PC-3 (cell line): ENCODE measurements around the gene ZFYVE9. TPM values are rescaled to one million over a fixed set of nuclear protein-coding genes. Genes with fewer than 3 reads are reported as not detected.

Experiments used
- ATAC-seq: fragments of 200-7000 bp; cut with Tn5 transposase; 2 replicates; pipeline ENCODE4 v1.9.1; 2020; ENCODE audit warnings: mild to moderate bottlenecking, moderate library complexity
- BruUV-seq: library from RNA; stranded (reverse); fragments of 400-500 nt; replicated peaks from 2 replicates; lab custom pipeline; 2021; lab: Mats Ljungman, UMichigan
- CTCF ChIA-PET: fragments of 300-600 bp; sonication (Branson Sonifier 250); formaldehyde crosslinking; loops from one replicate; lab custom pipeline; 2022; ENCODE audit warnings: antibody characterized with exemption; lab: Charles Lee
- POLR2A ChIA-PET: fragments of 300-600 bp; sonication (Branson Sonifier 250); formaldehyde crosslinking; loops from one replicate; lab custom pipeline; 2022; ENCODE audit warnings: antibody characterized with exemption; ENCODE audit not compliant: unreplicated experiment; lab: Charles Lee
- DNase-seq: peaks from one replicate; pipeline ENCODE4 v3.0.0-alpha.2; 2015
- H2AFZ ChIP-seq: fragments of 300-600 bp; sonication (generic); 2 replicates; pipeline ENCODE4 v1.6.0; 2016; ENCODE audit warnings: antibody characterized with exemption, low read length
- H3F3A ChIP-seq: fragments of 300-600 bp; sonication (generic); one replicate; pipeline ENCODE4 v1.6.0; 2017; ENCODE audit warnings: antibody characterized with exemption, low read length, control low read depth, mild to moderate bottlenecking; ENCODE audit not compliant: unreplicated experiment
- H3K27ac ChIP-seq: fragments of 300-600 bp; sonication (generic); 2 replicates; pipeline ENCODE4 v1.5.1; 2016; ENCODE audit warnings: mild to moderate bottlenecking, low read length
- H3K27me3 ChIP-seq: fragments of 300-600 bp; sonication (generic); 2 replicates; pipeline ENCODE4 v1.6.1; 2016; ENCODE audit warnings: low read length, mixed read lengths
- H3K36me3 ChIP-seq: fragments of 300-600 bp; sonication (generic); 2 replicates; pipeline ENCODE4 v1.6.1; 2016; ENCODE audit warnings: low read depth, mixed run types, low read length, mixed read lengths
- H3K4me1 ChIP-seq: fragments of 300-600 bp; sonication (generic); 2 replicates; pipeline ENCODE4 v1.5.1; 2016; ENCODE audit warnings: low read length; ENCODE audit not compliant: insufficient read depth
- H3K4me2 ChIP-seq: fragments of 300-600 bp; sonication (generic); 2 replicates; pipeline ENCODE4 v1.6.0; 2016; ENCODE audit warnings: low read length
- H3K4me3 ChIP-seq: fragments of 300-600 bp; sonication (generic); 2 replicates; pipeline ENCODE4 v1.5.1; 2016; ENCODE audit warnings: mild to moderate bottlenecking, low read length, mixed read lengths
- H3K79me2 ChIP-seq: fragments of 300-600 bp; sonication (generic); 2 replicates; pipeline ENCODE4 v1.6.1; 2017; ENCODE audit warnings: low read length, mixed read lengths
- H3K9ac ChIP-seq: fragments of 300-600 bp; sonication (generic); 2 replicates; pipeline ENCODE4 v1.6.0; 2016; ENCODE audit warnings: mild to moderate bottlenecking, low read length
- H3K9me2 ChIP-seq: fragments of 300-600 bp; sonication (generic); replicated peaks from 2 replicates; pipeline ENCODE4 v1.6.1; 2016; ENCODE audit warnings: mixed run types, low read length, mixed read lengths
- H3K9me3 ChIP-seq: fragments of 300-600 bp; sonication (generic); 2 replicates; pipeline ENCODE4 v1.6.1; 2016; ENCODE audit warnings: low read length, mixed read lengths
- H4K20me1 ChIP-seq: fragments of 300-600 bp; sonication (generic); 2 replicates; pipeline ENCODE4 v1.6.1; 2016; ENCODE audit warnings: low read length, mixed read lengths
- EZH2 ChIP-seq: fragments of 300-600 bp; sonication (generic); IDR thresholded peaks from one replicate; pipeline ENCODE4 v1.6.1; 2017; ENCODE audit warnings: antibody characterized with exemption, mild to moderate bottlenecking, low read length; ENCODE audit not compliant: unreplicated experiment
- EZH2phosphoT487 ChIP-seq: fragments of 300-600 bp; sonication (generic); IDR thresholded peaks from 2 replicates; pipeline ENCODE4 v1.6.1; 2018; ENCODE audit warnings: mild to moderate bottlenecking, antibody characterized with exemption, low read length, borderline replicate concordance
- intact Hi-C: fragments of 100-400 bp; cut with micrococcal nuclease; formaldehyde crosslinking; loops from 2 replicates; pipeline ENCODE4 v1.9.0; 2023
- total RNA-seq: library from RNA; depleted of rRNA; stranded (reverse); fragments of >200 nt; gene quantifications from 2 replicates; pipeline ENCODE4 v1.2.3, GENCODE V29; 2014
- TF ChIP-seq, protein P1 (sequence below): fragments of 300-600 bp; sonication (generic); conservative IDR thresholded peaks from 2 replicates; pipeline ENCODE4 v1.5.1; 2017; ENCODE audit warnings: antibody characterized with exemption, low read depth, mild to moderate bottlenecking, low read length

ZFYVE9 gene
- total RNA-seq, 1 experiment from 2014 or later = 14.2 TPM

DNA sequence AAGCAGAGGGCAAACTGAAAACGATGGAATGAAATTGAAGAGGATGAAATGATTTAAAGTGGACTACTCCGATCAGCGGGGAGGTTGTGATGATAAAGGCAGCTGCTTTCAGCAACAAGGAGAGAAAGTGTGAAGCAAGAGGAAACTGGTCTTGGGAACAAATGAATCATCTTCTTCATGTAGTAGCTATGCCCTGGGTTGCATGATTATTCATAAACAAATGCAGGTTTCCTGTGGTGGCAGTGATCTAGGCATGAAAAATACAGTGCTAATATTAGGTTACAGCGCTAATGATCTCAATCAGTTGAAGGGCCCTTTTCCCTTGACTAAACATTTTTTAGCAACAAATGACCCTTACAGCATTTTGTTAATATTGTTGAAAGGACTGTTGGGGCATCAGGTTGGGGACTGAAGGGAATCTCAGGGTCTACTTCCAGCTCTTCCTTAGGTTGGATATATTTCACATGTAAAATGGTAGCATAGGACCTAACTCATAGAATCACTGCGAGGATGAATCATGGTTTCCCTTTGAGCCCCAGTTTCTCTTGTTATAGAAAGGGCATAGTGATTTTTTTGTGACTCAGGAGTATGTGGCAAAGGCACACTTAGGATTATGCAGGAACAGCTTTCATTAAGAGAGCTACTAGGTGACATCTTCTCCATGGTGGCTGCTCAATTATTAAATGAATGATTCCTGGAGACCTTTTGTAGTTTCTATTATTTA is 1.9 kb upstream of the ZFYVE9 start:
- H3K27ac ChIP-seq = peak overlapping the region; percentile 54
- H3K9me2 ChIP-seq = no peaks in the 10 kb centered on the region
- POLR2A ChIA-PET = no interaction called here
- no peaks in the 10 kb centered on the region for H3K27me3 ChIP-seq
- intact Hi-C loops = loop anchor here (5.0 kb wide), 2 partner anchors 97 to 227 kb away; partner anchors contain the start of gene CC2D1B
- H3K9ac ChIP-seq = no peak overlapping the region
- H3F3A ChIP-seq = no peaks in the 10 kb centered on the region
- peaks cover 27% of the 10 kb centered on the region for H3K79me2 ChIP-seq
- H2AFZ ChIP-seq = peak overlapping the region; percentile 44
- ATAC-seq = peak; percentile 12; the same call in 1 of the 2 replicates
- H3K36me3 ChIP-seq = no peaks in the 10 kb centered on the region
- peak; percentile 68 for DNase-seq
- peaks cover 30% of the 10 kb centered on the region for H3K4me1 ChIP-seq
- BruUV-seq = no TSS peak
- CTCF ChIA-PET = interaction anchor here (1.0 kb wide), 1 partner anchor 209 kb away, joined by 3 read pairs; no protein-coding TSS in a partner anchor
- TF ChIP-seq EZH2phosphoT487 (no peak), EZH2 (no peak)
- TF ChIP-seq, protein P1, sequence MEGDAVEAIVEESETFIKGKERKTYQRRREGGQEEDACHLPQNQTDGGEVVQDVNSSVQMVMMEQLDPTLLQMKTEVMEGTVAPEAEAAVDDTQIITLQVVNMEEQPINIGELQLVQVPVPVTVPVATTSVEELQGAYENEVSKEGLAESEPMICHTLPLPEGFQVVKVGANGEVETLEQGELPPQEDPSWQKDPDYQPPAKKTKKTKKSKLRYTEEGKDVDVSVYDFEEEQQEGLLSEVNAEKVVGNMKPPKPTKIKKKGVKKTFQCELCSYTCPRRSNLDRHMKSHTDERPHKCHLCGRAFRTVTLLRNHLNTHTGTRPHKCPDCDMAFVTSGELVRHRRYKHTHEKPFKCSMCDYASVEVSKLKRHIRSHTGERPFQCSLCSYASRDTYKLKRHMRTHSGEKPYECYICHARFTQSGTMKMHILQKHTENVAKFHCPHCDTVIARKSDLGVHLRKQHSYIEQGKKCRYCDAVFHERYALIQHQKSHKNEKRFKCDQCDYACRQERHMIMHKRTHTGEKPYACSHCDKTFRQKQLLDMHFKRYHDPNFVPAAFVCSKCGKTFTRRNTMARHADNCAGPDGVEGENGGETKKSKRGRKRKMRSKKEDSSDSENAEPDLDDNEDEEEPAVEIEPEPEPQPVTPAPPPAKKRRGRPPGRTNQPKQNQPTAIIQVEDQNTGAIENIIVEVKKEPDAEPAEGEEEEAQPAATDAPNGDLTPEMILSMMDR = no peak
- no peaks in the 10 kb centered on the region for H3K9me3 ChIP-seq
- H3K4me3 ChIP-seq = no peak overlapping the region; the same call in 1 of the 2 replicates
- H3K4me2 ChIP-seq = peak overlapping the region; percentile 44
- H4K20me1 ChIP-seq = no peaks in the 10 kb centered on the region

DNA sequence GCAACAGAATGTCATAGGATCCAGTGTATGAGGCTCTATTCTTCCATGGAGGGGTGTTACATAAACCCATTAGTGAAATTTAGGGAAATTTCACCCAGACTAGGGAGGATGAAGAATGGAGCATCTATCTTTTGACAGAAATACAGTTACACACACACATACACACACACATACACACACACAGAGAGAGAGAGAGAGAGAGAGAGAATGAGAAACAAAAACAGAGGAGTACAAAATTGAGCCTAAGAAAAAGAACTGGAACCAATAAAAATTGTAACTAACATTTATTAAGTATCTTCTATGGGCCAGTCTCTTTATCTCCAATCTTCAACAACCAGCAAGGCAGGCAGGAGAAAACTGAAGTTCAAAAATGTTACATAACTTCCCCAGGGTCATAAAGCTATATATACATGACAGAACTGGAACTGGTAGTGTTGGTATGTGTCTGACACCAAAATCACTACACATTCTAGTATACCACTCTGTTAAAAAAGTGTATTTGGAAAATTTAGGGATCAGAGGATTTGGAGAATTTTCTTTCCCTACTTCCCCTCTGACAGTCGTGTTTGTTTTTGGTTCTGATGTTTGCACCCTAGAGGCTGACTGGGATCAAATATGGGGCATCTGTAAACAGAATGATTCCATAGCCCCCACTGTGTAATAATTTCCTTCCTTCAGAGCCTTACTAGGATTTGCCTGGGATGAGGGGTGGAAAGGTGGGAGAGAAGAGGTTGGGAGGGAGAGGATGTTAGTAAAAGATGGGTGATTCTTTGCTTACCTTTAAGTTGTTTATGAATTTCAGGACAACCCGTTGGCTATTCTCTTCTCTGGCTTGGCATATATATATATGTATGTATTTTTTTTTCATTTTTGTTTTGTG is 1.0 kb upstream of the ZFYVE9 start:
- H3K4me3 ChIP-seq = peak overlapping the region; percentile 90
- ChIA-PET CTCF (interaction anchor here (0.5 to 1.0 kb wide), 2 partner anchors 208 to 545 kb away, joined by 3 read pairs; no protein-coding TSS in a partner anchor), POLR2A (no interaction called here)
- peaks cover 36% of the 10 kb centered on the region for H3K79me2 ChIP-seq
- no peaks in the 10 kb centered on the region for H3F3A ChIP-seq
- no peaks in the 10 kb centered on the region for H4K20me1 ChIP-seq
- H3K27me3 ChIP-seq = no peaks in the 10 kb centered on the region
- BruUV-seq = no TSS peak
- peak overlapping the region; percentile 54 for H3K27ac ChIP-seq
- TF ChIP-seq, protein P1 = no peak
- no peak for TF ChIP-seq EZH2phosphoT487
- no peak for TF ChIP-seq EZH2
- H3K9me2 ChIP-seq = no peaks in the 10 kb centered on the region
- peaks cover 30% of the 10 kb centered on the region for H3K4me1 ChIP-seq
- peak overlapping the region; percentile 97 for H3K4me2 ChIP-seq
- peak overlapping the region; percentile 83; the same call in 1 of the 2 replicates for H3K9ac ChIP-seq
- H2AFZ ChIP-seq = peak overlapping the region; percentile 100
- DNase-seq = no peak
- H3K36me3 ChIP-seq = no peaks in the 10 kb centered on the region
- intact Hi-C loops = loop anchor here (5.0 kb wide), 2 partner anchors 96 to 226 kb away; partner anchors contain the start of gene CC2D1B
- ATAC-seq = no peak
- no peaks in the 10 kb centered on the region for H3K9me3 ChIP-seq
